ENCODE results near the gene ZBTB43.

GRCh38 chr9:126763130-126763764, 41.6 kb upstream of the ZBTB43 start:
- no peak for TF ChIP-seq RFX5 (IDR thresholded peaks at IDR 0.05; ENCODE audit: low read depth, low read length)
- TF ChIP-seq, protein P1, sequence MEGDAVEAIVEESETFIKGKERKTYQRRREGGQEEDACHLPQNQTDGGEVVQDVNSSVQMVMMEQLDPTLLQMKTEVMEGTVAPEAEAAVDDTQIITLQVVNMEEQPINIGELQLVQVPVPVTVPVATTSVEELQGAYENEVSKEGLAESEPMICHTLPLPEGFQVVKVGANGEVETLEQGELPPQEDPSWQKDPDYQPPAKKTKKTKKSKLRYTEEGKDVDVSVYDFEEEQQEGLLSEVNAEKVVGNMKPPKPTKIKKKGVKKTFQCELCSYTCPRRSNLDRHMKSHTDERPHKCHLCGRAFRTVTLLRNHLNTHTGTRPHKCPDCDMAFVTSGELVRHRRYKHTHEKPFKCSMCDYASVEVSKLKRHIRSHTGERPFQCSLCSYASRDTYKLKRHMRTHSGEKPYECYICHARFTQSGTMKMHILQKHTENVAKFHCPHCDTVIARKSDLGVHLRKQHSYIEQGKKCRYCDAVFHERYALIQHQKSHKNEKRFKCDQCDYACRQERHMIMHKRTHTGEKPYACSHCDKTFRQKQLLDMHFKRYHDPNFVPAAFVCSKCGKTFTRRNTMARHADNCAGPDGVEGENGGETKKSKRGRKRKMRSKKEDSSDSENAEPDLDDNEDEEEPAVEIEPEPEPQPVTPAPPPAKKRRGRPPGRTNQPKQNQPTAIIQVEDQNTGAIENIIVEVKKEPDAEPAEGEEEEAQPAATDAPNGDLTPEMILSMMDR (conservative IDR thresholded peaks at IDR 0.05; ENCODE audit: low read depth, low read length) = no peak
- no peak for TF ChIP-seq MAFK (IDR thresholded peaks at IDR 0.05; ENCODE audit: low read depth, low read length)
- TF ChIP-seq MXI1 (IDR thresholded peaks at IDR 0.05; ENCODE audit: borderline replicate concordance, low read depth, low read length) = no peak
- TF ChIP-seq SMC3 (IDR thresholded peaks at IDR 0.05; ENCODE audit: low read depth, low read length) = no peak
- no peak for TF ChIP-seq POLR2A (IDR thresholded peaks at IDR 0.05; ENCODE audit: low read depth, low read length)
- no peak for TF ChIP-seq NFE2L2 (IDR thresholded peaks at IDR 0.05; ENCODE audit: low read depth, low read length)
- no peak for TF ChIP-seq RCOR1 (IDR thresholded peaks at IDR 0.05; ENCODE audit: insufficient replicate concordance, low read length)
- TF ChIP-seq CEBPB (IDR thresholded peaks at IDR 0.05; ENCODE audit: low read depth, low read length) = no peak
- TF ChIP-seq CHD1 (IDR thresholded peaks at IDR 0.05; ENCODE audit: low read depth, low read length) = no peak
- TF ChIP-seq RAD21 (IDR thresholded peaks at IDR 0.05; ENCODE audit: low read length) = no peak
- no peak for TF ChIP-seq BHLHE40 (IDR thresholded peaks at IDR 0.05; ENCODE audit: low read depth, low read length)

Measured in IMR-90 (cell line).